Loucy (cell line): ENCODE measurements around the gene IL17F.

Experiments used
- CTCF ChIP-seq: fragments of 200-600 bp; sonication (generic); conservative IDR thresholded peaks from 2 replicates; pipeline ENCODE4 v1.5.1; 2014; ENCODE audit warnings: mild to moderate bottlenecking, antibody characterized with exemption, low read length
- EZH2phosphoT487 ChIP-seq: fragments of 200-600 bp; IDR thresholded peaks from 2 replicates; pipeline ENCODE4 v1.6.1; 2018; ENCODE audit warnings: antibody characterized with exemption, mild to moderate bottlenecking, moderate library complexity, borderline replicate concordance

DNA sequence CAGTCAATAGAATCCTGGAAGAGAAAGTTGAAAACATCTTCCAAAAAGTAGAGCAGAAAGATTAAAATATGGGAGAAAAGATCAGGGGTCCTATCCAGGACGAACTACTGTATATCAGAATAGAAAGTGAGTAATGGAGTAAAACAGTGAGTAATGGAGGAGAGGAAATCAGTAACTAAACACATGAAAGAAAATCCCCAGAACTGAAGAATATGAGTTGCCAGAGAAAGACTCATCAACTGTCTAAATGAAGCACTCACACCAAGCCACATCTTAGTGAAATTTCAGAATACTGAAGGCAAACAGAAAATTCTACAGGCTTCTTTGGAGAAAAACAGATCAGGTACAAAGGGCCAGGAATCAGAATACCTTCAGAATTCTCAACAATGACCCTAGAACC, 43.3 kb downstream of the IL17F start:
- TF ChIP-seq CTCF (no peak), EZH2phosphoT487 (no peak)
